ENCODE data around the gene PDE10A.
"Not testable (repeated sequence)": the region's sequence is repeated elsewhere in the genome, so short reads cannot be mapped to it uniquely, and the experiment has no call there.

The PDE10A gene

DNA sequence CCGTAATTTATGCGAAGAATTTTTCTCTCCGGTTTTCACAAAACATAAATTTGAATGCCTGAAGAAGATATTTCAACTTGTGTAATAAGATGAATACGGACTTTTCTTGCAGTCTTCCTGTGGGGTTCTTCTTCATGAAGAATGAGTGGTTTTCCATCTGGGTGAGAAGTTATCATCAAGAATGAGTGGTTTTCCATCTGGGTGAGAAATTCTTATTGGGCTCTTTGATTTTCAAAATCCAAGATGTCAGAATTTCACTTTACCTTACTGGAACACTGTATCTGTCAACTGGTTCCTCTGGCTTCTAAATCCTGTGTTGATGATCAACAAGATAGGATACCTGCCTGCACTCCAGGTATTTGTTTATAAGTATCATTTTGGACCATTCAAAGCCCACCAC, 193.6 kb downstream of the PDE10A start:
- no peak for DNase-seq (ENCODE audit: low read depth, low spot score)

DNA sequence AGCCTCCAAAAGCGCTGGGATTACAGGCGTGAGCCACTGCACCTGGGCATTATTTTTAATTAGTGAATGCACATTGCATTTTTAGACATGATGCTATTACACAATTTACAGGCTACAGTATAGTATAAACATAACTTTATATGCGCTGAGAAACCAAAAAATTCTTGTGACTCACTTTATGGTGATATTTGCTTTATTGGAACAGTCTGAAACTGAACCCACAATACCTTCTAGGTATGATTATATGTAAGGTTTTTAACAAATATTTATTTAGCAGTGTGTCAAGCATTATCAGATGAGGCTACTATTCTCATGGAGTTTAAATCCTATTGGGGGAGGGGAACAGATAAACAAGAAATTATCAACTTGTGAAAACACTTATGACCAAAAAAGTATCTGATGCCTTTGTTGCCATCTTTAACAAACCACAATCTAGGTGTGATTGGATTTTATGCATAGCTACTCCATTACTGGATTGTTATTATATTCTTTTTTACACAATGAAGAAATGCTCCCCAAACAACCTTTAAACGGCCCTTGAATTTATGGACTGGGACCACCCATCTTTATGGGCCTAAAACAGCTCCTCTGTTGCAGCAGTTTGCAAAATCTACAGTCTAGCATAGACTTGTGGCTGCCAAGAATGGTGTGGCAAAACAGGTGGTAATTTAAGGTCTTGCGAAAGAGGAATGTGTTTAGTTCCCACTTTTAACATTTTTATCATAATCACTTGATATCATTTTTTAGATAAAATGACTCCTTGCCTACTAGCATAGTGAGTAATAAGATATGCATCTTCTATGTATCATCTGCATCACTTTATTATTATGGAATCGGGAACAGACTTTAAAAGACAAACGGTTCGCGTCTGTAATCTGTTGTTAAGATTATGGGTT, 194.5 kb downstream of the PDE10A start:
- DNase-seq (ENCODE audit: low read depth, low spot score), result no peak

DNA sequence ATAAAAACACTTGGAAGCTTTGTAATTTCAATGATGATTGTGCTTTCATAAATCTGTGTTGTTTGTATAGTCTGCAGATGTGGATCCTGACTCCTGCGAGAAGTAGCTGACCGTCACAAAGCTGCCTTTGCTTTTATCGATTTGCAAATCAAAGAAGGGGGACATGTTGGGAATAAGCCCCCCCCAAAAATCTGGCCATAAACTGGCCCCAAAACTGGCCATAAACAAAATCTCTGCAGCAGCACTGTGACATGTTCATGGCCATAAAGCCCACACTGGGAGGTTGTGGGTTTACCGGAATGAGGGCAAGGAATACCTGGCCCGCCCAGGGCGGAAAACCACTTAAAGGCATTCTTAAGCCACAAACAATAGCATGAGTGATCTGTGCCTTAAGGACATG, 199.5 kb downstream of the PDE10A start:
- DNase-seq (ENCODE audit: low read depth, low spot score), result not testable (repeated sequence)

DNA sequence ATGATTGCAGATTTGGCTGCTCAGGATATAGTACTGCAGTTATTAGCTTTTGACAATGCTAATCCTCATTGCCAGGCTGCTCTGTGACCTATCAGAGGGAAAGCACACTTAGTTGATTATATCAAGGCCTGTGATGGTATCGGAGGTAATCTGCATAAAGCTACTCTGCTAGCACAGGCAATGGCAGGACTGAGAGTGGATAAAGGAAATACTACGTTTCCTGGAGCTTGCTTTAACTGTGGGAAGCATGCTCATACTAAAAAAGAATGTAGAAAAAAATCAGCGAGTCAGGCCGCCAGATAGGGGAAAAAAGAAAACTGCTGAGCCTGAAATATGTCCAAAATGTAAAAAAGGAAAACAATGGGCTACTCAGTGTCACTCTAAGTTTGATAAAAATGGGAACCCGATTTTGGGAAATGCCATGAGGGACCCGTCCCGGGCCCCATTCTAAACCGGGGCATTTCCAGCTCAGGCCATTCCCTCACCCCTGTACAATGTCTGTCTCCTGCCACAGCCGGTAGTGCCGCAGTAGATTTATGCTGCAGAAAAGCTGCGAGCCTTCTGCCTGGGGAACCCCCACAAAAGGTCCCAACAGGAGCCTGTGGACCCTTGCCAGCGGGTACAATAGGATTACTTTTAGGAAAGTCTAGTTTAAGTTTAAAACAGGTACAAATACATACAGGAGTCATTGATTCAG, 203.3 kb downstream of the PDE10A start:
- DNase-seq (ENCODE audit: low read depth, low spot score), result not testable (repeated sequence)

DNA sequence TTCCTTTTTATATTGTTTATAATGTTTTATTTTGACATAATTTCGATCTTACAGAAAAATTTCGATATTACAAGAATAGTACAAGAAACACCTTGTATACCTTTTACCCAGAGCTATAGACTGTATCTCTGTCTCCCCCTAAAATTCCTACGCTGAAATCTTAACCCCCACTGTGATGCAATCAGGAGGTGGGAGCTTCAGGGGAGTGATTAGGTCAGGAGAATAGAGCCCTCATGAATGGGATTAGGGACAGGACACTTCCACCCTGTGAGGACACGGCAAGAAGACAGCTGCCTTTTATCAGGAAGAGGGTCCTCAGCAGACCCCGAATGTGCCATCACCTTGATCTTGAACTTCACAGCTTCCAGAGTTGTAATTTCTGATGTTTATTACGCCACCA, 204.9 kb downstream of the PDE10A start:
- no peak for DNase-seq (ENCODE audit: low read depth, low spot score)

DNA sequence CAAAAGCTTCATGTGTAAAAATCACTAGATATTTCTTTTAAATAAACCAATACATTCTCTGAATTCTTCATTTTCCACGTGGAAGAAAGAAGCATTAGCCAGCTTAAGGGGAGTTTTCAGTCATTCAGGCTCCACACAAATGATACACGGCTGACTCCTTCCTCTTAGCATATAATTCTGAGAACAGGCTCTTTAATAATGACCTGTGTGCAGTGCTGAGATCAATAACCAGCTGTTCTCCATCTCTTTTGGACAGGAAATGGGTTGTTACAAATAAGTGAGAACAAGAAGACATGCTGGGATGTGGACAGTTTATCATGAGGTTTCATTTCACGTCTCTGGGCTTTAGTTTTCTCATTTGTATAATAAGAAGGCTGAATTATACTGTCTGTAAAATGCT, 206.8 kb downstream of the PDE10A start:
- DNase-seq (ENCODE audit: low read depth, low spot score), result no peak

DNA sequence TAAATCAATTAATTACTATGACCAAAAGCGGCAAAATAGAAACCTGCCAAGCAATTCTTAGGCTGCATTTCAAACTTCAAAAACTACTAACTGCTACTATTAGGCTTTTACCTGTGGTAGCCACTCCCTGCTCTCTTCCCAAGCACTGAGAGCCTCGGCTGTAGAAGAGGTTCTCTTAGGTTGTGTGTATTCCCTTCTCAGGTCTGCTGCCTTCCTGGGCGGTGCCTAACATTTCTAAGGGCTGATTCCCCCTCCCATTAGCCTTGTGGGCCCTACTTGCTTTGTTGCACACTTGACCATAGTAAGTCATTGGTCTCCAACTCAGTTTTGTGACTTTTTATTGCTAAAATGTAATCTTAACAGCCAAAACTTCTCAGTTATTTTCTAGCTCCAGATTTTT, 207.6 kb downstream of the PDE10A start:
- no peak for DNase-seq (ENCODE audit: low read depth, low spot score)

DNA sequence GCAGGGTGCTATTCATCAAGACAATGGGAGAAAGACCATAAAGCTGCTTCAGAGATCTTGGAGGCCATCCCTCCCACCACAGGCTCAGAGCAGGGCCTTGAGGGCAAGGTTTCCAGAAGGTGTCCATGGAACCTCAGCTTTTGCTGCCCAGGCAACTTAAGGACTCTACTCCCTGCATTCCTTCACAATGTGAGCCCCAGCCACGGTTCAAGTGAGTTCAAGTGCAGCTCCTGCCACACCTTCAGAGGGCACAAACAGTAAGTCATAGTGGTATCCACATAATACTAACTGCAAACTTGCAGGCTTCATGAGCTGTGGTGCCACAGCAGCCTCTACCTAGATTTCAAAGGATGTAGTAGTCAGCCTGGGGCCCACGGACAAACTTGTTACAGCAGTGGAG, 209.6 kb downstream of the PDE10A start:
- no peak for DNase-seq (ENCODE audit: low read depth, low spot score)

DNA sequence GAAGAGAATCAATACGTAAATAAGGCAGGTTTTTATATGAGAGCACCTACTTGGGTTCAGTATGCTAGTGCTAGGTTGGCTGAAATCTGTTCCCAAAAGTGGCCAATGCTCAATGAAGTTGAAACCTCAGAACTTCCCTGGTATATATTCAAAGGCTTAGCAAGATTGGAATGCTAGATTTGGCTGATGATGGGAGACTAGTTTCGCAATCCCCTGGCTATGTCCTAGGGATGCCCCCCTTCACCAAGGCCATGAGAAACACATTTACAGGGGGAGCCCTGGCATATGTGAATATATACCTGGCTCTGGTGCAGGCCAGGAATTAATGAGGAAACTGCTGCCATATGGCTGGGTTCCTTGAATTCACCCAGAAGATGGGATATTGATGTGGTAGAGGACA, 211.2 kb downstream of the PDE10A start:
- no peak for DNase-seq (ENCODE audit: low read depth, low spot score)

DNA sequence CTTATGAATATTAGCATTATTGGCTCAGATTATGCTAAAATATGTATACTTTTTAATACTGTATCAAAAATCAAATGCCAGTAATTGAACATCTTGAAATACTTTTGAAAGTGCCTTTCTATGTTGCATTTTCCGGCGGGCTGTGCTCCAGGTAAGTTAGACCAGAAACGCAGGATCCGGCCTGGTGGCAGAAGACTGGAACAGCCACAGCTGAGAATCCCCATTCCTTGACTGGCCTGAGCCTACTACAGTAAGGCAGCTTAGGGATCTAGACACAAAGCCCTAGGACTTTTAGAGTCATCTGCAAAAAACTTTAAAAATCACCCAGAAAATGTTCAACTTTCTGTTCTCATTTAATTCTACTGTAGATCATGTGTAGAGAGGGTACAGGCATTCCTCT, 214.8 kb downstream of the PDE10A start:
- DNase-seq (ENCODE audit: low read depth, low spot score), result no peak

DNA sequence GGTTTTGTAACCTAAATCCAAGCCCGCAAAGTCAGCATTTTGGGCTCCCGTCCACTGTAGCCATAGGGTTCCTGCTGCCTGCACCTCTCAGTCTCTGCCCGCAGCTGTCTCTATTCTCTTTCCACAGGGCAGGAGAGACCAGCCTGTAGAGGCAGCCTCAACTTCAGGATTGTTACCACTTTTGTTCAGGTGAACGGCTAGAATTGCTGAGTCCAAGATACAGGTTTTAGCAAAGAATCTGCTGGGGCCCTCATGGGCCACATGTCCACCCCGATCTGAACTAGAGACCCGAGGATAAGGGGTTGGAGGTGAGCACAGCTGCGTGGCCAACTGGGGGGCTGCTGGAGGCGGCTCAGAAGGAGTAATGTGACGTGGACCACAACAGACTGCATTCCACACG, 215.9 kb downstream of the PDE10A start:
- no peak for DNase-seq (ENCODE audit: low read depth, low spot score)

DNA sequence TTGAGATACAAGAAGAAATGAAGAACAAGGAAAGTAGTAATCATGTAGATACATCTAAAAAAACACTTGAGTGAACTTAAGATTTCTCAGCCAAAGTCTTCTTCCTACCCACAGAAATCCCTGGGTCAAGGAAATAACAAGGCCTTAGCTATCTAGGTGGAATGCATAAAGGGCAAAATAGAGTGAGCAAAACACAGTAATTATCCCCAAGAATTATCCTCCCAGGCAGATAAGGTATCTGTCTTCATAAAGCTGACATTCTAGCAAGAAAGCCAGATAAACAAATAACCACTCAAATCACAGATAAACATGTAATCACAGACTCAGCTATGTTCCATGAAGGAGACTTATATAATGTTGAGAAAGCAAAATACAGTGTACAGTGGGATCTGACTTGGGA, 216.7 kb downstream of the PDE10A start:
- DNase-seq (ENCODE audit: low read depth, low spot score), result no peak

DNA sequence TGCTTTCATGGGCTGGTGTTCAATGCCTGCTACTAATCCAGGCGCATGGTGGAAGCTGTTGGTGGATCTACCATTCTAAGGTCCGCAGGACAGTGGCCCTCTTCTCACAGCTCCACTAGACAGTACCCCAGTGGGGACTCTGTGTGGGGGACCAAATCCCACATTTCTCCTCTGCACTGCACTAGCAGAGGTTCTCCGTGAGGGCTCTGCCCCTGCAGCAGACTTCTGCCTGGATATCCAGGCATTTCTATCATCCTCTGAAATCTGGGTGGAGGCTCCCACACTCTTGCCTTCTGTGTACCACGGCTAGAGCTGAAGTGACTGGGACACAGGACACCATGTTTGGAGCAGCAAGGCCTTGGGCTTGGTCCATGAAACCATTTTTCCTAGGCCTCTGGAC, 219.6 kb downstream of the PDE10A start:
- no peak for DNase-seq (ENCODE audit: low read depth, low spot score)

DNA sequence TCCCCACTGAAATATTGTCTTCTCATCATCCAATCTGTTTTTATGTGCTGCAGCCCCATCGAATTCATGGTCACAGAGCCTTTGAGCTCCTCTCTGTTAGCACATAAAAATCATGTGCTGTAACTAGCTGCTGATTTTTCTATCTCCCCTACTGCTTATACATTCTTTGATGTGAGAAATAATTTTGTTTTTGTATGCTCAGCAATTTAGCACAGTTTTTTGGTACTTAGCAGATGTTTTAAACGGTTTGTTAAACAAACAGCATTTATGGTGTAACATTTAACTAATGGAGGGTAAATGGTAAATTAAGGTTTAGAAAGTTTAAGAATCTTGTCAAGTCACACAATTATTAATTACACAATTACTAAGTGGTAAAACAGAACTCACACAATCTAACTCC, 221.9 kb downstream of the PDE10A start:
- no peak for DNase-seq (ENCODE audit: low read depth, low spot score)

DNA sequence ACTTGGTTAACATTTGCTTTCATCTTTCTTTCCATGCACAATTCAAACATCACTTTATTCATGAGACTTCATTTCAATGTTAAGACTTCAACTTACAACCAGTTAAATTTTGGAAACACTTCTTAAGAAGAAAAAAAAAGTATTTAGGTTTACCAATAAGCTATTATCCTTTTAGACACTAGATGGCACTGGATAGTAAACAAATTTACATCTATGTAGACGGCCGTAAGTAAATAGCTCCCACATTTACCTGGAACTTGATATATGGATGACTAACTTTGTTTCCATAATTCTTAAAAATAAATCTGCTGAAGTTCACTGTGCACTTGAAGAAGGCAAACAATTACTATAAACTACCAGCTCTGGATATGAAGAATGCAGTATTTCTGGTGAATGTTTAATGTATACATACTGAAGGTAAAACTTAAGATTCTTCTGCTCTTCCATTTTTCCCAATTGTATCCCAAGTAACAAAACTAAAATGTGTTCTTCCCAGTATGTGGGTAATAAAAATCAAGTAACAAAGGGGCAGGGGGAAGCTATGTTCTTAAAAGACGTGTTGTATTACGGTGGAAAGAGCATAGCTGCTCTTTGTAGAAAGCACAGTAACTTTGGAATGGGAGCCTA, 223.0 kb downstream of the PDE10A start:
- DNase-seq (ENCODE audit: low read depth, low spot score), result no peak

DNA sequence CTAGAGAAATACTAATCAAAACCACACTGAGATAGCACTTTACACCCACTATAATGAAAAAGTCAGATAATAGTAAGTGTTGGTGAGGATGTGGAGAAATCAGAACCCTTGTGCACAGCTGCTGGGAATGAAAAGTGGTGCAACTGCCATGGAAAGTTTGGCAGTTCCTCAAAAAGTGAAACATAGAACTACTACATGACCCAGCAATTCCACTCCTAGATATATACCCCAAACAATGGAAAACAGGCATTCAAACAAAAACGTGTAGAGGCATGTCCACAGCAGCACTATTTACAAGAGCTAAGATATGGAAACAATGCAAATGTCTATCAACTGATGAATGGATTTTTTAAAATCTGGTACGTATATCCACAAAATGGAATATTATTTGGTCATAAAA, 236.1 kb downstream of the PDE10A start:
- no peak for DNase-seq (ENCODE audit: low read depth, low spot score)

DNA sequence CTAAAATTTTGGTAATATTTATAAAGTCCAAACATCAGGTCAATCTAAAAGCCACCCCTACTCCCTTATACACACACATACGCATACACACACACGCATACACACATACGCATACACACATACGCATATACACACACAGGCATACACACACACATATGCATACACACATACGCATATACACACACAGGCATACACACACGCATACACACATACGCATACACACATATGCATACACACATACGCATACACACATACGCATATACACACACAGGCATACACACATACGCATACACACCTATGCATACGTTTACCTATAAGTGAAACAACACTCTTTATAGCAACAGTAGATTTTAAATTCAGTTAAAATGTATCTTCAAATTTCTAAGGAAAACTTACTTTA, 240.8 kb downstream of the PDE10A start:
- no peak for DNase-seq (ENCODE audit: low read depth, low spot score)

DNA sequence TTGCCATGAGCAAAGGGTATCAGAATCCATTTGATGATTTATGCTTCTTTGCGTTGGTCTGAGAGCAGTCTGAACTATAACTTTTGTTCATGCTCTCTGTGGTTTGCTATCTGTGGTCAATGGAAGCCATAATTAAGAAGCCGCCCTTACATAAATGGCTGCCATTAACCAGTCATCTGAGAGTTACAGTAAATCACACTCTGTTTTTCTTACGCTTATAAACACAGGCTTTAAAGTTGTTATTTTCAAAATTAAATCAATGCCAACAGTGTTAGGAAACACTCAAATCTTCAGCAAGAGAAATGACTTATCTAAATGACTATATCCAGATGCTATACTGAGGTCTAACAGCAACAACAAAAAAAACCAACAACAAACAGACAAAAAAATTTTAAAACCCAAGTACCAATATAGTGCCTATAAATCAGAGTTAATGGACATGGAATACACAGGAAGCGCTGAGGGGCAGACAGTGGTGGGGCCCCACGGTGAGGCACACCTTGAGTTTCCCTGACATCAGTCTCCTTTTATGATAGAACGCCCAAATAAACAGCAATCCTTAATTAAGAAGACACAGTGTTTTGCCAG, 245.7 kb downstream of the PDE10A start:
- no peak for DNase-seq (ENCODE audit: low read depth, low spot score)

DNA sequence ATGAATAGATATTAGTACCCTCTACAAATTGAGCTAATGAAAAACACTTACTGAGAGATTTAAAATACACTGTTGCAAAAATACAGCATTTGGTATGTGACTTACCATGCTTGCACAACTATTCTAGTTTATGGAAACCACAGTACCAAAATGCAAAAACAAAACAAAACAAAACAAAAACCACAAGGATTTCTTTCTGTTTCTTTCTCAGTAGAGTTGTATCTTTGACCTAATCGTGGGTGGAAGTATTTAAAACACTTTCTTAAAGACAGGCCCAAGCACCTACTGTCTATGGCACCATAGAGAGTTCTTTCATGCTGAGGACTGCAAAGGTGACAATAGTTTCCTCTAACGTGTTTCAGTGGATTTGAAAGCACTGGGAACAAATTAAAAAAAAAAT, 258.3 kb downstream of the PDE10A start:
- DNase-seq (ENCODE audit: low read depth, low spot score), result no peak

DNA sequence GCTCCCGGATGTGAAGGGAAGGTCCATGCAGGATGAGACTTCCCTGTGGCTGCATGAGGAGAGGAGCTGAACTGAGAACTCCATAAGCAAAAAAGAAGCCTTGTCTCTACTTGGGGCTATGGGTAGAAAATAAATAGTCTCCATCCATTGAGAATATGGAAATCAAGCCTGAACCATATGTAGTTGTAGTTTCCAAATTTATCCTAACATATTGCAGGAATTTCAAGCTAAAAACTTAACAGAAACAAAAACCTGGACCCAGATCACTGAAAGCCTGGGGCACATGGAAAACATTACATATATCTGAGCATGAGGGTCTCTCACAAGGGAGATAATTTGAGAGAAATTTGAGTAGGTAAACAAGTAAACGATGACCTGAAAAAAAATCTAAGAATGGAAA, 258.7 kb downstream of the PDE10A start:
- DNase-seq (ENCODE audit: low read depth, low spot score), result no peak

DNA sequence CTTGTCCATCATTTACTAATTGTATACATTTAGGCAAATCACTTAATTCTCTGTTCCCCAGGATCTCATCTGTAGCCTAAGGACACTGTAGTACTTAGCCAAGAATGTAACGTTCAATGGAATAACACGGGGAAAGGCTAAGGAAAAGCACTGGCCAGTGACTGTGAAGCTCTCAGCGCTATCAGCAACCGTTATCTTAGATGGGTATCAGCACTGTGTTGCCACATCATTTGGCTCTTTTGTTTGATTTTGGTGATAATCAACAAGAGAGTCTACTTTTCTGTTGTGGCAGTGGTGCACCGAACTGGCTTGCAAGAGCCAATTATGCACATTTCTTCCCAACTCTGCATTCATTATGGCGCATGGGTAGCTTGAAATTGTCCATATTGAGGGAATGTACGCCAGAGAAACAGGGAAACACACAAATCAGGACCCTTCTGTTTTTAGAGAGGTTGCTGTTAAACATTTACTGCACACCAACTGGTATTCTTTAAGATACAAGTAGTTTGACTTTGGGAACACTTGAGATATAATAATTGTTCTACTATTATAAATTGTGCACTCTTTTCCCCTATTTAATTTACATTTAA, 259.9 kb downstream of the PDE10A start:
- no peak for DNase-seq (ENCODE audit: low read depth, low spot score)

DNA sequence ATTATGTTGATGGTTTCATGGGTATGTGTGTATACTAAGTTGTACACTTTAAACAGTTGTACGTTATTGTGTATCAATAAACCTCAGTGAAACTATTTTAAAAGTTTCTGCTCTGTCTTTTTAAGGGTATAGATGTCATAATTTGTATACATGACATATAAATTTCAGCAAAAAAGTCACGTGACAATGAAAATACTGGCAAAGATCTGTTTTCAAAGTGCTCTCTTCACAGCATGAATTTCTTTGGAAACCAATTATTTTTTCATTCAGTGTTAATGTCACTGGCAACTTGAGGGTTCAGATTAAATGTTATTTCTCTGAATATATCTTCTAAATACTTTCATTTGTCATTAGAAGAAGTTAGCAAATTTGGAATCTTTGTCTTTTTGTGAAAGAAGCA, 261.9 kb downstream of the PDE10A start:
- no peak for DNase-seq (ENCODE audit: low read depth, low spot score)

Data from activated naive CD8-positive, alpha-beta T cell treated with anti-CD3 and anti-CD28 coated beads, Interleukin-2, amount 50 U/mL, for 16 hours (primary cell).